ENCODE measurements around the gene PEX14.

Gene PEX14

GRCh38 chr1:10651793-10652192, 177.0 kb downstream of the PEX14 start:
- no peak overlapping the region for H3K4me3 ChIP-seq (ENCODE audit: low read length)
- no peak for TF ChIP-seq CTCF (IDR thresholded peaks at IDR 0.05; ENCODE audit: insufficient read depth, low read depth, low read length, missing control alignments)
- no peak for DNase-seq (ENCODE audit: low read depth)

GRCh38 chr1:10652626-10653025, 177.9 kb downstream of the PEX14 start:
- no peak for TF ChIP-seq CTCF (IDR thresholded peaks at IDR 0.05; ENCODE audit: insufficient read depth, low read depth, low read length, missing control alignments)
- DNase-seq (ENCODE audit: low read depth) = no peak
- H3K4me3 ChIP-seq (ENCODE audit: low read length) = no peak overlapping the region

- no peak overlapping the region for H3K4me3 ChIP-seq (ENCODE audit: low read length)
- DNase-seq (ENCODE audit: low read depth) = no peak
- no peak for TF ChIP-seq CTCF (IDR thresholded peaks at IDR 0.05; ENCODE audit: insufficient read depth, low read depth, low read length, missing control alignments)
Measured at GRCh38 chr1:10653370-10654125, 178.8 kb downstream of the PEX14 start.

GRCh38 chr1:10655002-10655401, 180.3 kb downstream of the PEX14 start:
- no peak overlapping the region for H3K4me3 ChIP-seq (ENCODE audit: low read length)
- no peak for TF ChIP-seq CTCF (IDR thresholded peaks at IDR 0.05; ENCODE audit: insufficient read depth, low read depth, low read length, missing control alignments)
- DNase-seq (ENCODE audit: low read depth) = no peak

- no peak for DNase-seq (ENCODE audit: low read depth)
Measured at GRCh38 chr1:10656431-10656830, 181.7 kb downstream of the PEX14 start.

GRCh38 chr1:10657088-10657847, 182.5 kb downstream of the PEX14 start:
- H3K4me3 ChIP-seq (ENCODE audit: low read length) = no peak overlapping the region
- no peak for TF ChIP-seq CTCF (IDR thresholded peaks at IDR 0.05; ENCODE audit: insufficient read depth, low read depth, low read length, missing control alignments)
- no peak for DNase-seq (ENCODE audit: low read depth)

More at GRCh38 chr1:10656431-10656830, 181.7 kb downstream of the PEX14 start:
- H3K4me3 ChIP-seq (ENCODE audit: low read length) = no peak overlapping the region
- no peak for TF ChIP-seq CTCF (IDR thresholded peaks at IDR 0.05; ENCODE audit: insufficient read depth, low read depth, low read length, missing control alignments)
